KOPT-K1 (cell line): ENCODE data around the gene TBC1D32.
"Not testable (repeated sequence)": the region's sequence is repeated elsewhere in the genome, so short reads cannot be mapped to it uniquely, and the experiment has no call there.

ENCODE experiments used
- H3K27ac ChIP-seq: fragments of 200-600 bp; sonication (generic); 2 replicates; pipeline ENCODE4 v1.5.1; 2016; ENCODE audit warnings: antibody characterized with exemption, mild to moderate bottlenecking, low read depth, low read length; ENCODE audit not compliant: poor library complexity, severe bottlenecking
- H3K36me3 ChIP-seq: fragments of 200-600 bp; sonication (generic); 2 replicates; pipeline ENCODE4 v1.5.1; 2017; ENCODE audit warnings: antibody characterized with exemption, mild to moderate bottlenecking, low read length, moderate library complexity; ENCODE audit not compliant: insufficient read depth
- H3K9me3 ChIP-seq: fragments of 200-600 bp; sonication (generic); 2 replicates; pipeline ENCODE4 v1.5.1; 2017; ENCODE audit warnings: antibody characterized with exemption, low read length, mild to moderate bottlenecking; ENCODE audit not compliant: insufficient read depth, poor library complexity, severe bottlenecking

The TBC1D32 gene

GRCh38 chr6:121338366-121338765 is 4.1 kb upstream of the TBC1D32 start:
- H3K27ac ChIP-seq, result no peak overlapping the region
- no peaks in the 10 kb centered on the region for H3K9me3 ChIP-seq
- no peaks in the 10 kb centered on the region for H3K36me3 ChIP-seq

GRCh38 chr6:121335087-121336008 is 1.1 kb upstream of the TBC1D32 start:
- Histone ChIP-seq H3K27ac (peak overlapping the region; percentile 76), H3K9me3 (no peaks in the 10 kb centered on the region)

GRCh38 chr6:121333694-121334093 is 586 bp downstream of the TBC1D32 start:
- H3K36me3 ChIP-seq, H3K9me3 ChIP-seq: not testable (repeated sequence)
- peak overlapping the region; percentile 76 for H3K27ac ChIP-seq

More at GRCh38 chr6:121335087-121336008, 1.1 kb upstream of the TBC1D32 start:
- no peaks in the 10 kb centered on the region for H3K36me3 ChIP-seq

GRCh38 chr6:121333196-121333595 is 1.1 kb downstream of the TBC1D32 start:
- Histone ChIP-seq H3K9me3 (no peaks in the 10 kb centered on the region), H3K27ac (no peak overlapping the region), H3K36me3 (no peaks in the 10 kb centered on the region)

GRCh38 chr6:121330516-121330915 is 3.8 kb downstream of the TBC1D32 start:
- H3K9me3 ChIP-seq, result no peaks in the 10 kb centered on the region
- no peak overlapping the region for H3K27ac ChIP-seq
- no peaks in the 10 kb centered on the region for H3K36me3 ChIP-seq

GRCh38 chr6:121321282-121321681 is 13.0 kb downstream of the TBC1D32 start:
- H3K27ac ChIP-seq, result no peak overlapping the region
- H3K9me3 ChIP-seq, result no peaks in the 10 kb centered on the region
- peaks cover 12% of the 10 kb centered on the region for H3K36me3 ChIP-seq

- Histone ChIP-seq H3K27ac (no peak overlapping the region), H3K36me3 (peaks cover 12% of the 10 kb centered on the region), H3K9me3 (no peaks in the 10 kb centered on the region)
Observed at GRCh38 chr6:121319603-121320002, 14.7 kb downstream of the TBC1D32 start.

- Histone ChIP-seq H3K27ac (no peak overlapping the region), H3K36me3 (peaks cover 12% of the 10 kb centered on the region), H3K9me3 (no peaks in the 10 kb centered on the region)
Observed at GRCh38 chr6:121319112-121319553, 15.1 kb downstream of the TBC1D32 start.

GRCh38 chr6:121314381-121315112 is 19.7 kb downstream of the TBC1D32 start:
- Histone ChIP-seq H3K27ac (no peak overlapping the region), H3K9me3 (no peaks in the 10 kb centered on the region)

GRCh38 chr6:121311814-121312213 is 22.5 kb downstream of the TBC1D32 start:
- not testable (repeated sequence) for H3K9me3 ChIP-seq, H3K36me3 ChIP-seq, H3K27ac ChIP-seq

More at GRCh38 chr6:121314381-121315112, 19.7 kb downstream of the TBC1D32 start:
- H3K36me3 ChIP-seq, result peaks cover 6% of the 10 kb centered on the region

- Histone ChIP-seq H3K36me3 (no peaks in the 10 kb centered on the region), H3K27ac (no peak overlapping the region), H3K9me3 (no peaks in the 10 kb centered on the region)
Observed at GRCh38 chr6:121310495-121310894, 23.8 kb downstream of the TBC1D32 start.

- no peak overlapping the region for H3K27ac ChIP-seq
- H3K9me3 ChIP-seq, result no peaks in the 10 kb centered on the region
- no peaks in the 10 kb centered on the region for H3K36me3 ChIP-seq
Observed at GRCh38 chr6:121309768-121310469, 24.4 kb downstream of the TBC1D32 start.

- H3K27ac ChIP-seq, result no peak overlapping the region
Observed at GRCh38 chr6:121305957-121306607, 28.2 kb downstream of the TBC1D32 start.

GRCh38 chr6:121302882-121303281 is 31.4 kb downstream of the TBC1D32 start:
- Histone ChIP-seq H3K9me3 (no peaks in the 10 kb centered on the region), H3K27ac (no peak overlapping the region), H3K36me3 (no peaks in the 10 kb centered on the region)

More at GRCh38 chr6:121305957-121306607, 28.2 kb downstream of the TBC1D32 start:
- Histone ChIP-seq H3K36me3 (no peaks in the 10 kb centered on the region), H3K9me3 (no peaks in the 10 kb centered on the region)
